Myocyte (in vitro differentiated cells): ENCODE data around the gene THRB. TPM values are rescaled to one million over a fixed set of nuclear protein-coding genes. Genes with fewer than 3 reads are reported as not detected.

ENCODE experiments used
- DNase-seq: peaks from one replicate; pipeline ENCODE4 v3.0.0-alpha.2; 2012; ENCODE audit warnings: low read depth
- total RNA-seq: library from RNA; depleted of rRNA; stranded (reverse); fragments of >200 nt; gene quantifications from 2 replicates; pipeline ENCODE4 v1.2.3, GENCODE V29; 2014

THRB gene
- total RNA-seq, 1 donor from 2014 or later, result 5.1 TPM

DNA sequence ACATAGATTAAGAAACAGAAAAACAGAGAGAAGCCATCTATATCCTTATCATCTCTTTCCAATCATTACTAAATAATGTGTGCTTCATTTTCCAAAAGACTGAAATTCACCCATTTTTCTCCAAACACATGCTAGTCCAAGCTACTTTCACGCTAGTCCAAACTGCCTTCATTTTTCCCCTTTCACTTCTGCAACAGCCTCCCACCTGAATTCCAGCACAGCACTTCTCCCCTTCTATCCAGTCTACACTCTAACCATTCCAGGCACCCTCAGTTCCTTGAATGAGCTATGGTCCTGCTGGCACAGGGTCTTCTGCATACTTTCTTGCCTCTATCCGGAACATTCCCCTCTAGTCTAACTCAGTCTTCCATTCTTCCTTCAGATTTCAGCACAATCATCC lies 112.0 kb downstream of the THRB start:
- DNase-seq, result no peak

DNA sequence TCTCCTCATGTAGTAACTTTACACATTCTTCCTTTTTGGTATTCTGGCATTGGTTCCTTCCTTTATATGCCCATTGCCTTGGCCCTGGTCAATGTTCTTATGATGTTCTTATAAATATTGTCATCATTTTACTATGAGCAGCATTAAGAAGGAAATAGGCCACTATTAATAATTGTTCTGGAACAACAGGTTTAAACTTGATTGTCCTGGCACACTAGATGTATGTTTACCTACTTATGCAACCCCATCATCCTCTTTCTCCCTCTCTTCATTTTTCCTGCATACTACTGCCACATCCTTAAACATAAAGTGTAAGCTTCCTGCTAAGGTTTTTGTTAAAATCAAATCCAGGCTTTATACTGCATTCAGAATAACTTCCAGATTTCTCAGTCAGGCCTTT lies 114.7 kb downstream of the THRB start:
- DNase-seq, result no peak

DNA sequence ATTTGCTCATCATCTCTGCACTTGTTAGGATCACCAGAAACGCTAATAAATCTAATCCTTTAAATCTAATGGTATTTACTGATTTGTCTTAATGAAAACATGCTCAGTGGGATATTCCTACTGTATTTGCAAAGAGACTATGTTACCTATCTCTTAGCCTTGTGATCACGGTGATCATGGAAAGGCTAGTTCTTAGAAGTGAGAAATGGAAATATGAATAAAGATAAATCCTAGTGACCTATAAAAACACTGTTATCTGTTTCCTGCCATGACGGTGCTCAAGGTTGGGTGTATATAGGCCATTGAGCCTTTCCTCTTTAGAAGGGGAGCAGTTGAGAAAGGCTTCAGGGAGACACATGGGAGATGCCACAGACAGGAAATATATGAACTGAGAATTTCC lies 116.3 kb downstream of the THRB start:
- DNase-seq, result no peak

DNA sequence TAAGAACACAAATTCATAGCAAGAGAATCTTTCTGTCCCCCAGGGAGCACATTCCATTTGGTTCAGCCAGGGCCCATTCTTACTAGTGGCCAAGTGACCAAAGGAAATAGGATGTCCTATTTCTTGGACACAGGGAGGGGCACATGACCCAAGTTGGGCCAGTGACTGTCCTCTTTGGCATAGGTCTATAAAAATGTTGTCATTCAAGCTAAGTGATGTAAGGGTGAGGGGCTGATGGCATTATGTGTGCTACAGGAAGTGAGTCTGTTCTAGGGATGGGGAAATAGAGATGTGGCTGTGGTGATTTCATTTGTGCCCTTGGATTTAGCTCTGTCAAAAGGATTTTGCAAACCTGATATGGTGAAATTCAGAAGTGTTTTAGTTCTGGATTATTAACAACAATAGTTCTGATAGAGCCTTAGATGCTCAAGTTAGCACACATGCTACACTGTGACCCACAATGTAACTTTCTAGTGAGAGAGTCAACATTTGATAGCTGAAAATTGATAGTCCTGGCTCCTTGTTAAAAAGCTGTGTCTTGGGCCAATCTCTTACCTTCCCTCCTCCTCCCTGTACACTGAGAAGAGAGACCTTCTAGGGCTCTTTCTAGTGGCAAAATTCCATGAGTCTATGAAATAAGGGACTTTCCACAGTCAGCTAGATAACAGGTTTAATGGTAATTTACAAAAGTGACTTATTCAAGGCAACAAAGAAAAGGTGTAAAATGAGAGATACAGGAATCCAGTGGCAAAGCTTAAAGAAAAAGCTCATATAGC lies 117.2 kb downstream of the THRB start:
- no peak for DNase-seq

DNA sequence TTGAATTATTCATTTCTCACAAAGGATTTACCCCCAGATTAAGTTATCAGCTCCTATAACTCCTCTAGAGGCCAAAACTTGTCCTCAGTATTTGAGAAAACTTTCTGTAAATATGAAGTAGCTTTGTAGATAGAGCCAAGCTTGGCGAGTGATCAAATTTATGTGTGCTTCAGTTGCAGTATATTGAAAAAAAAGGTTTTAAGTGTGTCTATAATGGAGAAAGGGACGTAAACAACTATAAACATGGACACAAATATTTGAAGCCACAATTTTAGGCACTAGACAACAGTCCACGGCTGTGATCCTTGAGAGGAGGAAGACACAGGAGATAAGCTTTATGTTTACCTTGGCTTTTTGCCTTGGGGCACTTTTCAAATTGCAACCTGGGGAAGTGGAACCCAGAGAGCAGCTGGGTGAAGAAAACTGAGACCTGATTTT lies 118.7 kb downstream of the THRB start:
- DNase-seq, result no peak

DNA sequence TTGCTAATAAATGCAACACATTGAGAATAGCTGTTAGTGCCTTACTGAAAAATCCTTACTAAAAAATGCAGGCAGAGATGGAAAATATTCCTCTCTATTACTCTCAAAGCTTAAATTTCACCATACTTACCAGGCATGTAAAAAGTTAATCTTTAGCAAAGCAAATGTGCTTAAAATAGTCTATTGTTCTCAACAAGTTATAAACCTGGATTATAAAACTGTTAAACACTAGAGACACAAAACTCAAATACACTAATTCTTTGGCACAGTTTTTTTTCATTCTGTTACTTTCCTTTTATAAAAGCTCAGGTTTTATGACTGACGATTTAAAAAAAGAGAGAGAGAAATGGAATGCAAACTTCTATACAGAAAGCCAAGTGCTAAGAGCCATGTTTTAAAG lies 119.8 kb downstream of the THRB start:
- no peak for DNase-seq

DNA sequence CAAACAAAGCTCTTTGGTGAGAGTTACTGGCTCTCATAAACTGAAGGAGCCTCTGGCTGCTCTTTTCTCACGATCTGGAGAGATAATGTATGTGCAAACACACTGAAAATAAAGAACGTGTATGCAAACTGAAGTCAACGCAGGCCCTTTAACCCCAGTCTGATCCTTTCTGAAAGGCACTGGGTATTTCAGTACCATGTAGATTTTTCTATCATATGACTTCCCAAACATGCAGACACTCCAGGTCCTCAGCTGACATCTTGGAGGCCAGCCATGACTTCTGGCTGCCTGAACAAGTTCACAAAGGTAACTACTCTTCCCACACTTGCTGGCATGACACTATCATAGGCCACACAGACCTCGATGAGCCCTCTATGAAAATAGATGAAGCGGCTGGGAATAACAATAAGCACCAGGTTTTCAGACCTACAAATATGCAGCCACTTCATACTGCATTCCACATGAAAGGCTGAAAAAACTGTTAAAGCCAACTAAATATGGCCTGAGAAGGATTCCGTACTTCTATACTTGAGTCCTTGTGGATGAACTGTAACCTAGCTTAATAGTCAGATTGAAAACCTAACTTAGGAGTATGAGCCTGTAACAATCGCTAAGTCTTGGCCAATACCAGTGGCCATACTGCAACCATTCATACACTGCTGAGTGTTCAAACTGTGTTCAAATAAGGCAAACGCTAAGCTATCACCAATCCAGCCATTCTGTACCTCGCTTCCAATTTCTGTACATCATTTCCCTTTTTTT lies 121.3 kb downstream of the THRB start:
- DNase-seq, result no peak

DNA sequence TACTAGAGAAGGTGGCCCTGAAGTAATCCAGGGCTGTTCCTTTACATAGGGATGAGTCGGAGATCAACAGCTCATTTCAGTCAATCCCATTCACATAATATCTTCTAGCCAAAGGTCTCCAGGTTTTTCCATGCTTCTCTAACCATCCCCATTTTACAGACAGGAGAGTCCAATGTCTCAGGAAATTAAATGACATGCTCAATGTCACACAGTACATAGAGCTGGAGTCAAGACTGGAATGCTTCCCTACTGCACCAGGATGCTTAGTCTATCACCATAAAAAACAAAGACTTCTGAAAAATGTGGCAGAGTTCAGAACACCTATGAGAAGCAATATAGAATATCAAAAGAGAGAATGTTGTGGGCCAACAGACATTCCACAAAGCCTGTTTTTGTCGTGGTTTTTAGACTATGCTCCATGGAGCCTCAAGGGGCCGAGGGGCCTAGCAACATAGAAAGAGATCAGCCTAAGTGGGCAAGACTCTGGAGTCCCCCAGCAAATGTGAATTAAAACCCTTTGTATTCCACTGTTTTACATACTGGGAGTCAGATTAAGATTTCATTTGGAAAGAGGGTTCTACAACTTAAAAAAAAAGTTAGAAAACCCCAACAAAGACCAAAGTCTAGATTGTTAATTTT lies 122.0 kb downstream of the THRB start:
- DNase-seq, result no peak

DNA sequence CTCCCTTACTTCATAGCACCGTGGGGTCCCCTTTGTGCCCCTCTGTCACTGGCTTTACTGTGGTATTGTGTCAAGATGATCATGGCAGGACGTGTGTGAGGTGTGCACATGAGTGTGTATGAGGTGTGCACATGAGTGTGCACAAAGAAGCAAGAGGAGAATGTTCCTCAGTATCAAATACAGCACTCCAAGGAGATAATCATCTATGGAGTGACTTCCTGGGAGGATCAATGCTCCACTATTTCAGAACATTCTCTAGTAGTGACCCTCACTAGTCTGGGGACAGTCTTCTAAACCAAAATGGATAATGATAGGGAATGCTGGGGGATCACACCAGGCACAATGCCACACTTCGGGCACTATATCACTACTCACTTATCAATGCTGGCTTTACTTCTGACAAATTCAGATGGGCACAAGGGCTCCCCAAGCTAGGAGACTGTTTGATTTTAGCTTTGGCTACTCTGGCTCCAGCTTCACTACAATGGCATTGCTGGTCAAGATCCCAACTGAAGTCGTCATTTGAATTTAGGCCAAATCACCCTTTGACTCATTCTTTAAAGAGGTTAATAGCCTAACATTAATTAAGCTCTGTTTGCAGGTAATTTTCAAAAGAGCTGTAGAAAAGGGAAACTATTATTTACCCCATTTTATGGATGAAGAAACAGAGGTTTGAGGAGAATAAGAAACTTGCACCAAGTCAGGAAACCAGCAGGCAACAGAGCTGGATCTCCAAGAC lies 124.1 kb downstream of the THRB start:
- no peak for DNase-seq

DNA sequence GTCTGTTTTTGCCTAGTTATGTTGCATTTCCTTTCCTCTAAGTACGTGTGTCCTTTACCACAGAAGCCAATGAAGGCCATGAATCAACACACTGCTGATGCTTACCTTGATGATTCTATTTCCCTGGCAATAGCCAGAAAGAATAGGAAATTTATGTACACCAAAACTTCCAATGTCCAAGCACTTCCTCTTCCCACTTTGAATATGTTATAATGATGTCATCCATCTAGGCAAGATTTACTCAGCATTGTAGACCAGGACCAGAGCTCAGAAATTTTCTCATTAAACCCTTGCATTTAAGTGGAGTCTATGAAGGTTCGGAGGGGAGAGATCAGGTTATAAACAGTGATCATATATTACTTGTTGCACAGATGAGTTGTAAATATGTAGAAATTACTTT lies 126.0 kb downstream of the THRB start:
- DNase-seq, result no peak

DNA sequence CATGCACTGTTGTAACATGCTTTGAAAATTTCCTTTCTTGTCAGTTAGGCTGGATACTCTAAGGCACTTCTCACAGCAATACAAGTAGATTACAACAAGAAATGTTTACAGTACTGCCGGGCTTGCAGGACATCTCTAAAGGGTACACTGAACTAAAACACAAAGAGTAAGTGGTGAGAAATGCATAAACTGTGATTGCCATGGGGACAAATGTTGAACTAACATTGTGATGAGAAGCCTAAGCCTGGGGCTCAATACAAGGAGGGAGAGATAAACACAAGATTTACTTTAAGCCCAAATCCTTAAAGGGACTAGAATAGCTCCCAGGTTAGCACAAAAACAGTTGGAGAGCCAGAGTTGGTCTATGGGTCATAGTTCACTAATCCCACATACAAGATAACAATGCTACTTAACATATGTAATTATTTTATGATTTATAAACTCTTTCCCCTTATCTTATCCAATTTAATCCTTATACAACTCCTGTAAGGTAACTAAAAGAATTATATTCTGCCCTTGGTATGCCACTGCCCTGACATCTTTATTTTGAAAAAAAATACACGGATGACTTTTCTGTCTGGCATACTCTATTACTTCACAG lies 126.9 kb downstream of the THRB start:
- no peak for DNase-seq

DNA sequence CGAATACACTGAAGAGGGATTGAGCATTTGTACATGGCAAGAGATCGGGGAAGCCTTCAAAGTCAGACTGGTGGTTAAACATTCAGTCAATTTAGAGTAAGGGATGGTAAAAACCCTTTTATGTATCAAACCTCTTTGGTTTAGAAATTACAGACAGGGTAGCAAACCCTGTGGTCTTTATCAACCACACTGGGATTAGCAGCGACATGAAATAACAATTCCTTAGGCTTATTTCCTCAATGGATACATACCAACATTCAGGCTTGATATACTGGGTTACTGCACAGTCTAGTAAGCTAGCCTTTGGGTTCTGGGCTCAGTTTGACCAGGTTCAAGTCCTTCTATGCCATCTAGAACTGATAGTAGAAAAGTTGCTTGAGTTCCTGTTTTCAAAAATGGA lies 127.4 kb downstream of the THRB start:
- no peak for DNase-seq

DNA sequence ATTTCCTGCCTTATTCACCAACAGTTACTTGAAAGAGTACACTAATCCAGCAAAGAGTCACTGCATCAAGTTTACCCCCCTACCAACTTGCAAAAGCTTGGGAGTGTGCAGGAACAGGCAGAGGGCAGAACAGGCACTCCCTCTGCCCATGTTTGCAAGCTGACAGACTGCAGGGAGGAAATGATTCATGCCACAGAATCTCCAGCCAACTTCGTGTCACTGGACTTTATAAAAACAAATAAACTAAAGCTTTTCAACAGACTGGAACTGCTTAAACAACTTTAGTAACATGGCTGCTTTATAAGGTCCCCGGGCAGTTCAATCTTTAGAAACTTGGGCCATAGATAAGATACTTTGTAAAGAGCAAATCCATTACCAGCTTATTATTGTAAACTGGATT lies 129.5 kb downstream of the THRB start:
- DNase-seq, result peak; percentile 81

DNA sequence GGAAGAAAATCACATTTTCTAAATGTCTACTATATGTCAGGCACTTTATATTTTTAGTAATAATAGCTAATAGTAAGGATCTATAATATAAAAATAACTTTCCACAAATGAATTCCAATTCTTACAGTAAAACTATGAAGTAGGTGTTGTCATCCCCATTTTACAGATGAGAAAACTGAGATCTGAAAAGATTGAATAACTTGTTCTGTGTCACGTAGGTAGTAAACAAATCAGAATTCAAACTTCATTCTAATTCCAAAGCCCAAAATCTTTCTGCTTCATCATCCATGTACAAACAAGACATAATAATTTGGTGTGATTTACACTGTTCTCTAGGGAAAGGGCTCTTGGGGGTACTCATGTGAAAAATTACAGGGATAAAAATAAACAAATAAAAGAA lies 130.3 kb downstream of the THRB start:
- no peak for DNase-seq

DNA sequence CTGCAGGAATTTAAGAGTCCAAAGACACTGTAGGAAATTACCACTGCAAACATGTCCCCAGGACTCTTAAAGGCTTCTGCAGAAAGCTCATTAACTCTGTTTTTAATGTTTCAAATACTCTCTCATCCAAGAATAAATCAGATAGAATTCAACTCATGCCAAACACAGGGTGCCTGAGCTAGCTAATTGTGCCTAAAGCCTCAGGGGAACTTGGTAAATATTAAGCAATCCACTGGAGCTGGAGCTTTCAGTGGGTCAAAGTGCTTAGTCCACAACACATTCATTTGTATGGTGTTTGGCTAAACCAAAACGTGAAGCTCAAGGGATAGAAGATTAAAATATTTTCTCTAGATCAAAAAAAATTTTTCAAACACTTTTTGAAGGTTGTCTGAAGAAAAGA lies 131.4 kb downstream of the THRB start:
- DNase-seq, result no peak

DNA sequence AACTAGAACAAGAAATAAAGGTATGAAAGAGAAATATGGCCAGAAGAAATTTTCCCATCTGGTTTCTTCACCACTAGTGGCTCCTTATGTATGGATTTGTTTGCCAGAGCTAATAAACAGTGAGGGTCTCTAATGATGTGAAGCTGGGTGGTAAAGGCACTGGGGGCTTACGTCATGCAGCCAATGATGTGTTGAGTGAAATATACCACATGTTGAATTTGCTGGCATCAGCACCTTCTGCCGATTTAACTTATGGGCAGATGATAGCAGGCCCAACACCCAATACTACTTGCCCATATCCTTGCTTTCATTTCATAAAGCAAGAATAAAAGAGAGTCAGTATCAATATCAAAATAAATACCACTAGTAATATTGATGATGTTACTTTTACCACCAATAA lies 133.0 kb downstream of the THRB start:
- DNase-seq, result no peak

DNA sequence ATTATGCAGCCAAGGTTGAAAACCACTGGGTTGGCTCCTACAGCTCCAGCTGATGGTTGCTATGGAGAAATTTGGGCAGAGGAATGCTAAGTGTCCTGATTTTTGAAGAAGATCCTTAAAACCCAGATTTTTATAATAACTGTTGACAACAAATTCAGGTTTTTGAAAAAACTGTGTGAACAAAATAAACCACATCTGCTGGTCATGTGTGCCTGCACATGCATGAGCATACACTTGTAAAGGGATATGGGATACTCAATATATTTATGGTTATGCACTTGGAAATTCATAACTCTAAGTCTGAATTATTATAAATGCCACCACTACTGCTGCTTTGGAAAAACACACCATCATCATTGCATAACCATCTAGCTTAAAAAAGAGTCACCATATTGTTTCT lies 133.7 kb downstream of the THRB start:
- no peak for DNase-seq

DNA sequence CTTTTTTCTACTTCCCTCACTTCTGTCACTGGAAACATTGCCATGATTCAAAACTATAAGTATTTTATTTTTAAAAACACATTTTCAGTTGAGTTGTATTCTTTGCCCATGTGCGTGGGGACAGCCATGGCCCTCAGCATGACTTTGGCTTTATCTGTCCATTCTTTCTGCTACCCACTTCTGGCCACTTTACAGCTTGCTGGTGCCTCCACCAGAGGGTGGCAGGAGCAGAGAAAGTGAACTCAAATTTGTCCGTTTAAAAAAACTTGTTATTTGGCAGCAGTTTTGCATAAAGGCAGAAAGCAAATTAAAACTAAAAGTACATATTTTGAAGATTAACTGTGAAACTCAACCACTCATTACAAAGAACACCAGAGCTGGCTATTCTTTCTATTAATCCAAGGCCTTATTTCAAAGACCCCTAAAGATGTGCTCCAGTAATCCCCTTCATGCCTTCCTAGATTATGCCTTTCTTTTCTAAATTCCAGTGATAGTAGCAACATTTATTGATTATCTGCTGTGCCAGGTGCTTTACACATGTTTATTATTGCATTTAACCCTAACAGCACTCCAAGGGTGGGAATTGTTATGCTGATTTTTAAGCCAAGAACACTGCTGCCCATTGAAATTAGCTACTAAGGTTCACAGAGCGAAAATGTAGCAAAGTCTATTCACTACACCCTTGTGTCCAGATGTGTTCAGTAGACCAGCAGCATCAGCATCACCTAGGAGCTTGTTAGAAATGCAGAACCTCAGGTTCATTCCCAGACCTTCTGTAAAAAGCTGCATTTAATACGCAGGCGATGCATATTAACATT lies 134.8 kb downstream of the THRB start:
- DNase-seq, result no peak

DNA sequence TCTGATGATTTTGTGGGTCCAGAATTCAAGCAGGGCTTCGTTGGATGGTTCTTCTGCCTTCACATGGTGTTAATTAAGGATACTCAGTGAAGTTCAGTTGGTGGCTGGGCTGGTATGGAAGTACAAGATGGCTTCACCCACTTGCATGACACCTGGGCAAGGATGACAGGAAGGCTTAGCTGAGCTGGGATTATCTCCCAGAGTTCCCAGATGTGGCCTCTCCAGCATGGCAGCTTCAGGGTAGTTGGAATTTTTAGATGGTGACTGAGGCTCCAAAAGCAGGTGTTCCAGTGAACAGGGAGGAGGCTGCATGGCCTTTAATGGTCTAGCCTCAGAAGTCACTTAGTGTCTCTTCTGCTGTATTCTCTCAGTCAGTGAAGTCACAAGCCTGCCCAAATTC lies 135.5 kb downstream of the THRB start:
- DNase-seq, result no peak

DNA sequence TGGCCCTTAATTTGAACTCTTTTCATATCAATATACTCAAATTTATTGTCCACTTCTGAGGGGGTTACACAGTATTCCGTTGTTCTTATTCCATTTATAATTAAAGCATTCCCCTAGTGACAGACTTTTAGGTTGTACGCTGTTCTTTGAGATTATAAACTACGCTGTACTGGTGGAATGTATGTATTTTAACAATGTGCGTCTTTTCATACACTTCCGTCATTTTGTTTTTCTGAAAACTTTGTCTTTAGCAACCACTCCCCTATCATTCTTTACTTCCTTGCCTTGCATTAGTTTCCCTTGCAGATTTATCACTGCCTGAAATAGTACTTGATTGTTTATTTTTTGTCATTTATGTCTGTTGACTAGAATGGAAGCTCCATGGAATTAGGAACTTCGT lies 137.0 kb downstream of the THRB start:
- DNase-seq, result no peak
